CD4-positive, alpha-beta T cell treated with Interleukin-6 at 100 ng/mL for 8 hours (primary cell): ENCODE measurements around the gene STRIT1.
"Not testable (repeated sequence)": the region's sequence is repeated elsewhere in the genome, so short reads cannot be mapped to it uniquely, and the experiment has no call there.

Experiments
- DNase-seq: peaks from one replicate; pipeline ENCODE4 v3.0.0-alpha.2; 2020; ENCODE audit warnings: mixed read lengths, low spot score

STRIT1 gene

GRCh38 chr3:155270485-155271342, 22.8 kb downstream of the STRIT1 start:
- no peak for DNase-seq

DNA sequence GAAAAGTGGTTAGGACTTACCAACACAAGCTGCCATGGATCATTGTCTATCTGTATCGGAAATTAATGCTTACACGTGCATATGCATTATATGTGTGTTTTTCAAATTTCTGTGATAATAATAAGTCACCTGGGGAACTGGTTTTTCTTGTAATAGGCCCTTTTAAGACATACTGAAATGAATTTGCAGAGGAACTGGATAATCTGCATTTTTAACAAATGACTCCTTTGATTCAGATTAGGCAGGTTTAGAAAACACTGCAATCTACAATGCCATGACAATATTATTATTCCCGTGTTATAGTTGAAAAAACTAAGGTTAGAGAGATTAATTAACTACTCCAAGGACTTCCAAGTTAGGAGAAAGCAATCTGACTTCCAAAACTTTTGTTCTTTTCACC, 23.4 kb downstream of the STRIT1 start:
- no peak for DNase-seq

GRCh38 chr3:155262855-155263254, 30.6 kb downstream of the STRIT1 start:
- DNase-seq = not testable (repeated sequence)

DNA sequence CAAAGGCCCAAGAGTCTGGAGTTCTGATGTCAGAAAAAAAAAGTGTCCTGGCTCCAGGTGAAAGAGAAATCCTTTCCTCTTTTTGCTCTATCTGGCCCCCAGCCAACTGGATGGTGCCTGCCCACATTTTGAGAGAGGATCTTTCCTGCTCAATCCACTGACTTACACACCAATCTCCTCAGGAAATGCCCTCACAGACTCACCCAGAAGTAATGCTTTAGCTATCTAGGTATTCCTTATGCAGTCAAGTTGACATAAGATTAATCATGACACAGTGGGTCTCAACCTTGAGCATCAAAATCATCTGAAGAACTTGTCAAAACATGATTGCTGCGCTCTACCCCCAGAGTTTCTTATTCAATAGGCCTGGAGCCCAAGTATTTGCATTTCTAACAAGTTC, 31.2 kb downstream of the STRIT1 start:
- DNase-seq = no peak

DNA sequence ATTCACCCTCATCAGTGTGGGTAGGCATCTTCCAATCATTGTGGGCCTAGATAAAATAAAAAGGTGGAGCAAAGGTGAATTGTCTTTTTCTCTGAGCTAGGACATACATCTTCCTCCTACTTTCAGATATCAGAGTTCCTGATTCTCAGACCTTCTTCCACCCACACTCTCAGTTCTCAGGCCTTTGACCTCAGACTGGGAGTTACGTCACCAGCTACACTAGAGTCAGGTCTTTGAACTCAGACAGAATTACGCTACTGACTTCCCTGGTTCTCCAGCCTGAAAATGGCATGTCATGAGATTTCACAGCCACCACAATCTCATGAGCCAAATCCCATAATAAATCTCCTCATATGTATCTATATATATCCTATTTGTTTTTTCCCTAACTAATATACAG, 39.0 kb downstream of the STRIT1 start:
- no peak for DNase-seq

- DNase-seq = no peak
Measured at GRCh38 chr3:155252535-155252934, 40.9 kb downstream of the STRIT1 start.

DNA sequence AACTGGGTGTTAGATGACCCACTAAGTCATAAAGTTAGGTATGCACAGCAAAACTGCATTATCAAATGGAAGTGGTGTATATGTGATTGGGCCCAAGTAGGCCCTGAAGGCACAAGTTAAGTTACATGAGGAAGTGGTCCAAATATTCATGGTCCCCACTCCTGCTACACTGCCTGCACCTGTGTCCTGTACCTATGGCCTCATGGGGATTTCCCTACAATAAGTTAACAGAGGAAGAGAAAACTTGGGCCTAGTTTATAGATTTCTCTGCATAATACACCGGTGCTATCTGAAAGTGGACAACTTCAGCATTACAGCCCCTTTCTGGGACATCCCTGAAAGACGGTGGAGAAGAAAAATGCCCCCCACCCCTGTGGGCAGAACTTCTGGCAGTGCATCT, 41.5 kb downstream of the STRIT1 start:
- DNase-seq = no peak

DNA sequence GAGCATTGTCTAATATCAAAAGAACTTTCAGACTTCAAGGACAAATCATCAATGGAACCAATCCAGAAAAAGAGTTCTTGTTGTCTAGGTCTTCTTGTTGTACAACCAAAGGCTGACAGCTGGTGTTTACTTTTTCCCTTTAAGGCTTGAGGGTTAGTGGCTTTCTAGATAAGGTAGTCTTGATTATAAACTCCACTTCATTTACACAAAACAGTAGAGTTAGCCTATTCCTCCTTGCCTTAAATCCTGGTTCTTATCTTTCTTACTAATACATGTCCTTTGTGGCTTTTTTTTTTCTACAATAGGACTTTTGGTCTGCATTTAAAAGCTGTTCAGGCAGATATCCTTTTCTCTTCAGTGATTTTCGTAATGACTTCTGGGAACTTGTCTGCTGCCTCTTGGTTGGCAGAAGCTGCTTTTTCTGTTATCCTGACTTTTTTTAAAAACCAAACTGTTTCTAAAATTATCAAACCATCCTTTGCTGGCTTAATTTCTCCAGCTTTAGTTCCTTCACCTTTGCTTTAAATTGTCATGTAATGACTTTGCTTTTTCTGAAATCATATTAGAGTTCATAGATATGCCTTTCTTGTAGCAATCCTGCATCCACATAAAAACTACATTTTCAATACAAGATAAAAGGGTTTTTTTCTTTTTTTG, 44.8 kb downstream of the STRIT1 start:
- DNase-seq = no peak

DNA sequence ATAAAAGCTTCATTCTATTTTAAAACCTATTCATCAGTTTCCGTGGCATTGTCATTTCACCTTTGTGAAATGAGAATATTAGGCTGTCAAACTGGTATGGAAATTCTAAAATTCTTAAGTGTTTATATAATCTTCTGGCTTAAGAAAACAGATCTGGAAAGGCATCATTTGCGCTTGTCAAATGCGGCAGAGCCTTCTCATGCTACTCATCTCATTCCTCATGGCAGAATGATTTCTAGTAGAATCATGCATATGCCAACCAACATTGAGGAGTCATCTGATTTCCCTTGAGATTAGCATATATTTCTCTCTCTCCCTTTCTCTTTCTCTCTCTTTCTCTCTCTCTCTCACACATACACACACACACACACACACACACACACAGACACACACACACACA, 48.8 kb downstream of the STRIT1 start:
- DNase-seq = no peak

DNA sequence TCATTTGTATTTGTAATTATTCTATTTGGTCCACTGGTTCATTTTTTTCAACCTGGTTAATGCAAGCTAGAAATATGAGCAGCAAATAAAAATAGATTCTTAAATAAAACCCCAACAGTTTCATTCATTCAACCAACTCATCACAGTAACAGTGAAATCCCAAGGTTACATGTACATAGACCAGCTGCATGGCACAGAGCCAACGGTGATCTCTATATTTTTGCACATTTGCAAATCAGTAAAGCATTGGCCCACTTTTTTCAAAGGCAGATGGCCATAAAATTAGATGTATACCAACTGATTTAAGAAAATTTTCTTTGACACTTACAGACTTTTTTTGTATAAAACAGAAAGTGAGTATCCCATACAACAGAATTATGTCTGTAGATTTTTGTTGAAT, 49.3 kb downstream of the STRIT1 start:
- DNase-seq = no peak

DNA sequence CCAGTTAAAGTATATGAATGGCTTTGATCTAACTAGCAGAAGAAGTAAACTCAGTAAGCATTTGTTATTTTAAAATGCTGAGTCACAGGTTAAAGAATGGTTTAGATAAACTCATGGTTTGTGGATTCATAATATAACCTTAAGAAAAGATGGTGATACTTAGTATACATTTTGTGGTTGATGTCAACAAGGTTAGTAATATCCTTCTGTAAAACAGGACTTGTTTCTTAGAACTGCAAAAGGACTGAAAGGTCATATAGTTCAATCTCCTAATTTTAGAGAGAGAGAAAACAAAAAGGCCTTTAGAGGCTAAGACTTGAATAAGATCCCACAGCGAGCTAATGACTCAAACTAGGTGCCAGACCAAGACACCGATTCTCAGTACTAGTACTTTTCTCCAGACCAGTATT, 50.0 kb downstream of the STRIT1 start:
- no peak for DNase-seq

GRCh38 chr3:155242342-155242741, 51.1 kb downstream of the STRIT1 start:
- DNase-seq = no peak

GRCh38 chr3:155241579-155241978, 51.9 kb downstream of the STRIT1 start:
- no peak for DNase-seq
